Caco-2 (cell line): ENCODE data around the gene ADGRL2. TPM values are rescaled to one million over a fixed set of nuclear protein-coding genes. Genes with fewer than 3 reads are reported as not detected.

Experiments
- BruUV-seq: library from RNA; stranded (reverse); fragments of 400-500 nt; replicated peaks from 2 replicates; lab custom pipeline; 2021; lab: Mats Ljungman, UMichigan
- CTCF ChIA-PET: fragments of 300-600 bp; sonication (Branson Sonifier 250); formaldehyde crosslinking; loops from one replicate; lab custom pipeline; 2022; ENCODE audit warnings: antibody characterized with exemption; lab: Charles Lee
- POLR2A ChIA-PET: fragments of 300-600 bp; sonication (Branson Sonifier 250); formaldehyde crosslinking; loops from one replicate; lab custom pipeline; 2022; ENCODE audit warnings: antibody characterized with exemption; lab: Charles Lee
- DNase-seq, 2 experiments: peaks; one replicate each; pipeline versions ENCODE4 v3.0.0 to v3.0.0-alpha.2; 2020 to 2022
- H3K27me3 ChIP-seq: replicated peaks from 2 replicates; pipeline ENCODE4 v1.6.0; 2011; ENCODE audit warnings: low read length; ENCODE audit not compliant: control insufficient read depth, insufficient read depth
- H3K36me3 ChIP-seq: 2 replicates; pipeline ENCODE4 v1.5.1; 2011; ENCODE audit warnings: low read length; ENCODE audit not compliant: control insufficient read depth, insufficient read depth
- H3K4me1 ChIP-seq: fragments of 250-450 bp; sonication (Bioruptor Pico); 2 replicates; pipeline ENCODE4 v1.5.1; 2020; ENCODE audit warnings: mild to moderate bottlenecking
- H3K4me3 ChIP-seq: 2 replicates; pipeline ENCODE4 v1.5.1; 2011; ENCODE audit warnings: low read depth, mild to moderate bottlenecking, control low read depth, low read length
- H3K9me3 ChIP-seq: fragments of 250-450 bp; sonication (Bioruptor Pico); 2 replicates; pipeline ENCODE4 v1.5.1; 2020; ENCODE audit warnings: mild to moderate bottlenecking, moderate library complexity
- H3K27ac Mint-ChIP-seq: one replicate; pipeline ENCODE4 v1.8.0; 2022; ENCODE audit warnings: mixed read lengths; ENCODE audit not compliant: unreplicated experiment
- H3K27me3 Mint-ChIP-seq: one replicate; pipeline ENCODE4 v1.8.0; 2022; ENCODE audit warnings: mixed read lengths; ENCODE audit not compliant: insufficient read depth, unreplicated experiment
- H3K36me3 Mint-ChIP-seq: one replicate; pipeline ENCODE4 v1.8.0; 2022; ENCODE audit warnings: mild to moderate bottlenecking, mixed read lengths; ENCODE audit not compliant: insufficient read depth, unreplicated experiment
- H3K4me1 Mint-ChIP-seq: one replicate; pipeline ENCODE4 v1.8.0; 2022; ENCODE audit warnings: low read depth, mixed read lengths; ENCODE audit not compliant: unreplicated experiment
- H3K4me3 Mint-ChIP-seq: one replicate; pipeline ENCODE4 v1.8.0; 2022; ENCODE audit warnings: mild to moderate bottlenecking, moderate library complexity, mixed read lengths; ENCODE audit not compliant: unreplicated experiment
- H3K9me3 Mint-ChIP-seq: one replicate; pipeline ENCODE4 v1.8.0; 2022; ENCODE audit warnings: mixed read lengths; ENCODE audit not compliant: unreplicated experiment
- intact Hi-C: fragments of 100-400 bp; cut with micrococcal nuclease; formaldehyde crosslinking; loops from one replicate; pipeline ENCODE4 v1.10.0; 2022; ENCODE audit not compliant: unreplicated experiment
- total RNA-seq: library from RNA; stranded (reverse); gene quantifications from 2 replicates; pipeline ENCODE4 v1.2.3, GENCODE V29; 2022
- TF ChIP-seq, protein P1 (sequence below), 2 experiments: fragments of 200-600 bp in 1 of 2; IDR thresholded peaks; 1 replicate in 1 of 2; 2 replicates in 1 of 2; pipeline versions ENCODE4 v1.5.1 to v1.8.0; 2011 to 2022; ENCODE audit warnings: antibody characterized with exemption in 1 of 2, control low read depth in 1 of 2, inconsistent platforms in 1 of 2, low read depth in 1 of 2, low read length in 1 of 2, mild to moderate bottlenecking in 1 of 2, moderate library complexity in 1 of 2; ENCODE audit not compliant: insufficient read depth in 1 of 2, severe bottlenecking in 1 of 2, unreplicated experiment in 1 of 2

ADGRL2 gene
- total RNA-seq, 1 experiment from 2014 or later = 3.8 TPM

DNA sequence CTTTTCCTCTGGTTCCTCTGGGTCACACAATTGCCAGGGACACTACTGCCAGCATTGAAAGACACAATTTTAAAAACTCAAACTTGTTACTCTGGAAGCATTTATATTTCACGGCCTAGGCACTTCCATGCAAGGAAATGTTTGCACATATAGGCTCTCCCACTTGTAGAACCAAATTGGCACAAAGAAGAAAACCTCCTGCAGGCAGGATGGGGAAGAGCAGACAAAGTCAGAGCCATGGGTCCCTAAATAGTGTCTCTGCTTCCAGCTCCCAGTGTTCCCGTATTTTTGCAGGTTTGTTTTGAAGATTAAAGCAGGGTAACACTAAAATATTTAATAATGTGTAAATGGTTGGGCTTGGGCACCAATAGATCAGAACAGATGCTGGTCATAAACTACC lies 19.0 kb upstream of the ADGRL2 start:
- no TSS peak for BruUV-seq
- H3K4me3 Mint-ChIP-seq = no peak overlapping the region

DNA sequence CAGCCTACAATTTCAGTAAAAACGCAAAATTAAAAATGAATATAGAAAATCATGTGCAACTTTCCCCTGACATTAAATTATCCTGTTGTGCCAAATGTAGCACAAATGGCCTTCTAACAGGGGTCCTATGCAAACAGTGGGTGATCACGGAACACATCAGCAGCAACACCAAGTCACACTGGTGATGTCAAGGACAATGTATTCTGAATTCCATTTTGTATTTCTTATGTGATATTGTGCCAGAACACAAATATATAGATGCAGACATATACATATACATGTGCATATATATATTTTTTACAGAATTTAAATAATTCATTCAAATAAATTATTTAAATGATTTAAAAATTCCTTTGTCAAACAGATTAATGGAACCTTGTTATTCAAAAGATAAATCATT lies 8.6 kb upstream of the ADGRL2 start:
- H3K4me3 Mint-ChIP-seq = no peak overlapping the region
- CTCF ChIA-PET = no interaction called here
- POLR2A ChIA-PET = no interaction called here
- intact Hi-C loops = no loop called here
- H3K36me3 ChIP-seq = no peaks in the 10 kb centered on the region
- H3K4me3 ChIP-seq = no peak overlapping the region
- H3K27ac Mint-ChIP-seq = no peak overlapping the region
- TF ChIP-seq, protein P1, sequence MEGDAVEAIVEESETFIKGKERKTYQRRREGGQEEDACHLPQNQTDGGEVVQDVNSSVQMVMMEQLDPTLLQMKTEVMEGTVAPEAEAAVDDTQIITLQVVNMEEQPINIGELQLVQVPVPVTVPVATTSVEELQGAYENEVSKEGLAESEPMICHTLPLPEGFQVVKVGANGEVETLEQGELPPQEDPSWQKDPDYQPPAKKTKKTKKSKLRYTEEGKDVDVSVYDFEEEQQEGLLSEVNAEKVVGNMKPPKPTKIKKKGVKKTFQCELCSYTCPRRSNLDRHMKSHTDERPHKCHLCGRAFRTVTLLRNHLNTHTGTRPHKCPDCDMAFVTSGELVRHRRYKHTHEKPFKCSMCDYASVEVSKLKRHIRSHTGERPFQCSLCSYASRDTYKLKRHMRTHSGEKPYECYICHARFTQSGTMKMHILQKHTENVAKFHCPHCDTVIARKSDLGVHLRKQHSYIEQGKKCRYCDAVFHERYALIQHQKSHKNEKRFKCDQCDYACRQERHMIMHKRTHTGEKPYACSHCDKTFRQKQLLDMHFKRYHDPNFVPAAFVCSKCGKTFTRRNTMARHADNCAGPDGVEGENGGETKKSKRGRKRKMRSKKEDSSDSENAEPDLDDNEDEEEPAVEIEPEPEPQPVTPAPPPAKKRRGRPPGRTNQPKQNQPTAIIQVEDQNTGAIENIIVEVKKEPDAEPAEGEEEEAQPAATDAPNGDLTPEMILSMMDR (IDR thresholded peaks at IDR 0.05; ENCODE audit: insufficient read depth in 1 of 2, low read depth in 1 of 2, low read length in 1 of 2, severe bottlenecking in 1 of 2, unreplicated experiment in 1 of 2) = no peak
- no peaks in the 10 kb centered on the region for H3K9me3 Mint-ChIP-seq
- no TSS peak for BruUV-seq
- no peaks in the 10 kb centered on the region for H3K4me1 ChIP-seq
- no peak for DNase-seq
- no peaks in the 10 kb centered on the region for H3K27me3 Mint-ChIP-seq
- no peaks in the 10 kb centered on the region for H3K36me3 Mint-ChIP-seq
- H3K9me3 ChIP-seq = no peaks in the 10 kb centered on the region
- no peaks in the 10 kb centered on the region for H3K4me1 Mint-ChIP-seq
- H3K27me3 ChIP-seq = no peaks in the 10 kb centered on the region

More for the DNA sequence above, 19.0 kb upstream of the ADGRL2 start:
- ChIA-PET POLR2A (no interaction called here), CTCF (no interaction called here)
- H3K4me1 Mint-ChIP-seq = no peaks in the 10 kb centered on the region
- no peaks in the 10 kb centered on the region for H3K27me3 Mint-ChIP-seq
- TF ChIP-seq, protein P1 (IDR thresholded peaks at IDR 0.05; ENCODE audit: insufficient read depth in 1 of 2, low read depth in 1 of 2, low read length in 1 of 2, severe bottlenecking in 1 of 2, unreplicated experiment in 1 of 2) = no peak
- H3K36me3 Mint-ChIP-seq = no peaks in the 10 kb centered on the region
- no peak for DNase-seq
- H3K36me3 ChIP-seq = no peaks in the 10 kb centered on the region
- no peaks in the 10 kb centered on the region for H3K9me3 Mint-ChIP-seq
- no peak overlapping the region for H3K27ac Mint-ChIP-seq
- no peaks in the 10 kb centered on the region for H3K27me3 ChIP-seq
- H3K4me1 ChIP-seq = no peaks in the 10 kb centered on the region
- H3K9me3 ChIP-seq = no peaks in the 10 kb centered on the region
- intact Hi-C loops = no loop called here
- no peak overlapping the region for H3K4me3 ChIP-seq

DNA sequence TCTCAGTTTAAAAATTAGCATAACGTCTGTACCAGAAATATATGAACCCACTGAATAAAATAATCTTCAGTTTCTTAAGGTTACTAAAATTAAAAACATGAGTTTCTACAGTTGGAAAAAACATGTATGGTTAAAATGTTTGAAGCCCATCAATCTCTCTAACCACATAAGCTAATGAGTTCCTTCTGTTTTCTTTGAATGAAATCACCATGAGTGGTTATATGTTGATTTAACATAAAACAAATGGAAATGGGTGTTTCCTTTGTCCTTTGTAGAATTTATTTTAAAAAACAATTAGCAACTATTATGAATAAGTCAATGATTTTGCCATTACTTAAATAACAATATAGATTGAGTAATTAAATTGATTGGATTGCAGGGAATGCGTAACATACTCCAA lies 3.0 kb upstream of the ADGRL2 start:
- H3K36me3 Mint-ChIP-seq = no peaks in the 10 kb centered on the region
- H3K4me1 Mint-ChIP-seq = no peaks in the 10 kb centered on the region
- H3K27me3 Mint-ChIP-seq = peaks cover 3% of the 10 kb centered on the region
- Histone ChIP-seq H3K36me3 (no peaks in the 10 kb centered on the region), H3K9me3 (no peaks in the 10 kb centered on the region), H3K27me3 (no peaks in the 10 kb centered on the region; the same call in 1 of the 2 replicates), H3K4me3 (no peak overlapping the region), H3K4me1 (no peaks in the 10 kb centered on the region; the same call in 1 of the 2 replicates)
- TF ChIP-seq, protein P1 (IDR thresholded peaks at IDR 0.05; ENCODE audit: insufficient read depth in 1 of 2, low read depth in 1 of 2, low read length in 1 of 2, severe bottlenecking in 1 of 2, unreplicated experiment in 1 of 2) = no peak
- no TSS peak for BruUV-seq
- H3K27ac Mint-ChIP-seq = no peak overlapping the region
- intact Hi-C loops = no loop called here
- no peaks in the 10 kb centered on the region for H3K9me3 Mint-ChIP-seq
- ChIA-PET POLR2A (no interaction called here), CTCF (no interaction called here)
- DNase-seq = no peak
- no peak overlapping the region for H3K4me3 Mint-ChIP-seq
